ENCODE measurements around the gene PHACTR4. TPM values are rescaled to one million over a fixed set of nuclear protein-coding genes. Genes with fewer than 3 reads are reported as not detected.

PHACTR4 gene
- total and polyA plus RNA-seq, 10 of the 15 experiments (the other 5 are each of a cell fraction or from before 2014, with no cell fraction given): 8.9 to 34.2 (median 12.5) TPM

- TF ChIP-seq, protein P1, sequence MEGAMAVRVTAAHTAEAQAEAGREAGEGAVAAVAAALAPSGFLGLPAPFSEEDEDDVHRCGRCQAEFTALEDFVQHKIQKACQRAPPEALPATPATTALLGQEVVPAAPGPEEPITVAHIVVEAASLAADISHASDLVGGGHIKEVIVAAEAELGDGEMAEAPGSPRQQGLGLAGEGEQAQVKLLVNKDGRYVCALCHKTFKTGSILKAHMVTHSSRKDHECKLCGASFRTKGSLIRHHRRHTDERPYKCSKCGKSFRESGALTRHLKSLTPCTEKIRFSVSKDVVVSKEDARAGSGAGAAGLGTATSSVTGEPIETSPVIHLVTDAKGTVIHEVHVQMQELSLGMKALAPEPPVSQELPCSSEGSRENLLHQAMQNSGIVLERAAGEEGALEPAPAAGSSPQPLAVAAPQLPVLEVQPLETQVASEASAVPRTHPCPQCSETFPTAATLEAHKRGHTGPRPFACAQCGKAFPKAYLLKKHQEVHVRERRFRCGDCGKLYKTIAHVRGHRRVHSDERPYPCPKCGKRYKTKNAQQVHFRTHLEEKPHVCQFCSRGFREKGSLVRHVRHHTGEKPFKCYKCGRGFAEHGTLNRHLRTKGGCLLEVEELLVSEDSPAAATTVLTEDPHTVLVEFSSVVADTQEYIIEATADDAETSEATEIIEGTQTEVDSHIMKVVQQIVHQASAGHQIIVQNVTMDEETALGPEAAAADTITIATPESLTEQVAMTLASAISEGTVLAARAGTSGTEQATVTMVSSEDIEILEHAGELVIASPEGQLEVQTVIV (IDR thresholded peaks at IDR 0.05; ENCODE audit: borderline replicate concordance, partially characterized antibody): peak; percentile 57
- TF ChIP-seq STAT3 (IDR thresholded peaks at IDR 0.05; ENCODE audit: low read depth, low read length) (no peak), HDAC2 (IDR thresholded peaks at IDR 0.05) (no peak), TARDBP (IDR thresholded peaks at IDR 0.05; ENCODE audit: borderline replicate concordance) (no peak), EED (IDR thresholded peaks at IDR 0.05; ENCODE audit: low read depth) (no peak), SMC3 (IDR thresholded peaks at IDR 0.05; ENCODE audit: borderline replicate concordance, low read length) (no peak), RFX5 (IDR thresholded peaks at IDR 0.05; ENCODE audit: low read depth, low read length) (no peak), POLR2AphosphoS5 (IDR thresholded peaks at IDR 0.05; ENCODE audit: low read length) (peak; percentile 100), TCF12 (IDR thresholded peaks at IDR 0.05; ENCODE audit: low read depth, low read length) (0 out of 2 replicates have a peak, but pooled peaks have one; percentile 36), ZNF274 (IDR thresholded peaks at IDR 0.05; ENCODE audit: insufficient read depth, insufficient read length) (no peak), CEBPB (IDR thresholded peaks at IDR 0.05; ENCODE audit: borderline replicate concordance in 1 of 2, low read depth in 2 of 2, low read length in 2 of 2) (no peak), PKNOX1 (IDR thresholded peaks at IDR 0.05) (no peak; the same call in 1 of the 2 replicates), KAT2A (conservative IDR thresholded peaks at IDR 0.05; ENCODE audit: control insufficient read depth, low read depth, low read length) (no peak), BCL11A (IDR thresholded peaks at IDR 0.05; ENCODE audit: low read depth, low read length) (0 out of 2 replicates have a peak, but pooled peaks have one; percentile 13), ESRRA (IDR thresholded peaks at IDR 0.05; ENCODE audit: low read length) (peak; percentile 42; the same call in 1 of the 2 replicates), SKIL (IDR thresholded peaks at IDR 0.05; ENCODE audit: low read depth, poor library complexity, severe bottlenecking) (peak; percentile 24), SIN3A (IDR thresholded peaks at IDR 0.05; ENCODE audit: low read depth, low read length) (peak; percentile 87), SMARCA5 (IDR thresholded peaks at IDR 0.05) (0 out of 2 replicates have a peak, but pooled peaks have one; percentile 23), SREBF2 (IDR thresholded peaks at IDR 0.05; ENCODE audit: low read length) (no peak), NR2C2 (IDR thresholded peaks at IDR 0.05; ENCODE audit: borderline replicate concordance, control insufficient read depth, insufficient read length, low read depth) (no peak), TCF3 (IDR thresholded peaks at IDR 0.05; ENCODE audit: borderline replicate concordance, insufficient read depth, low read depth, low read length) (peak; percentile 86; the same call in 1 of the 2 replicates)
- TF ChIP-seq, protein P2, sequence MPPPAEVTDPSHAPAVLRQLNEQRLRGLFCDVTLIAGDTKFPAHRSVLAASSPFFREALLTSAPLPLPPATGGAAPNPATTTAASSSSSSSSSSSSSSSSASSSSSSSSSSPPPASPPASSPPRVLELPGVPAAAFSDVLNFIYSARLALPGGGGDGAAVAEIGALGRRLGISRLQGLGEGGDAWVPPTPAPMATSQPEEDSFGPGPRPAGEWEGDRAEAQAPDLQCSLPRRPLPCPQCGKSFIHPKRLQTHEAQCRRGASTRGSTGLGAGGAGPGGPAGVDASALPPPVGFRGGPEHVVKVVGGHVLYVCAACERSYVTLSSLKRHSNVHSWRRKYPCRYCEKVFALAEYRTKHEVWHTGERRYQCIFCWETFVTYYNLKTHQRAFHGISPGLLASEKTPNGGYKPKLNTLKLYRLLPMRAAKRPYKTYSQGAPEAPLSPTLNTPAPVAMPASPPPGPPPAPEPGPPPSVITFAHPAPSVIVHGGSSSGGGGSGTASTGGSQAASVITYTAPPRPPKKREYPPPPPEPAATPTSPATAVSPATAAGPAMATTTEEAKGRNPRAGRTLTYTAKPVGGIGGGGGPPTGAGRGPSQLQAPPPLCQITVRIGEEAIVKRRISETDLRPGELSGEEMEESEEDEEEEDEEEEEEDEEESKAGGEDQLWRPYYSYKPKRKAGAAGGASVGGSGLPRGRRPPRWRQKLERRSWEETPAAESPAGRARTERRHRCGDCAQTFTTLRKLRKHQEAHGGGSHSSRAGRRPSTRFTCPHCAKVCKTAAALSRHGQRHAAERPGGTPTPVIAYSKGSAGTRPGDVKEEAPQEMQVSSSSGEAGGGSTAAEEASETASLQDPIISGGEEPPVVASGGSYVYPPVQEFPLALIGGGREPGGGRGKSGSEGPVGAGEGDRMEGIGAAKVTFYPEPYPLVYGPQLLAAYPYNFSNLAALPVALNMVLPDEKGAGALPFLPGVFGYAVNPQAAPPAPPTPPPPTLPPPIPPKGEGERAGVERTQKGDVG (CRISPR knock-in tag; IDR thresholded peaks at IDR 0.05): no peak
Observed at GRCh38 chr1:28505406-28506187, 136.1 kb downstream of the PHACTR4 start, which contains the start of gene RCC1 (continued).
